Activated CD4-positive, alpha-beta T cell treated with anti-CD3 and anti-CD28 coated beads for 4 hours (primary cell): ENCODE results near the gene RBM47.
"Not testable (repeated sequence)": the region's sequence is repeated elsewhere in the genome, so short reads cannot be mapped to it uniquely, and the experiment has no call there.

Experiments used
- DNase-seq, 2 donors: peaks; one replicate each; pipeline ENCODE4 v3.0.0-alpha.2; 2020

RBM47 gene

GRCh38 chr4:40435306-40435705 is 194.4 kb downstream of the RBM47 start:
- not testable (repeated sequence) for DNase-seq

GRCh38 chr4:40434126-40434687 is 195.5 kb downstream of the RBM47 start:
- no peak for DNase-seq

DNA sequence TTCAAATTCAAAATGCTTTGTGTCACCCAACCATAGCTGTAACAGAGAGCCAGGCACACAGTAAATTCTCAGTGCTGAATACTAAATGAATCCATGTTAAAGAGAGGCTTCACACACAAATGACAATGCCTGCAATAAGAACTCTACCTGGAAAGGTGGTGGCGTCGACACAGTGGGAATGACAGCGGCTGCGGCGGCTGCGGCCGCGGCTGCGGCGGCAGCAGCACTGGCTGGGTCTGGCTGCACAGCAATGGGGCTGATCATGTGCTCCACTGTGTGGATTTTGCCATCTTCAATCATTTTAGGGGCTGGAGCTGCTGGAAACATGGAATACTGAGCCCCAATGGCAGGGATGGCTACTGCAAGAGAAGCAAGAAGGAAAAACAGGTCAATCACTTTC is 197.2 kb downstream of the RBM47 start:
- DNase-seq: no peak

DNA sequence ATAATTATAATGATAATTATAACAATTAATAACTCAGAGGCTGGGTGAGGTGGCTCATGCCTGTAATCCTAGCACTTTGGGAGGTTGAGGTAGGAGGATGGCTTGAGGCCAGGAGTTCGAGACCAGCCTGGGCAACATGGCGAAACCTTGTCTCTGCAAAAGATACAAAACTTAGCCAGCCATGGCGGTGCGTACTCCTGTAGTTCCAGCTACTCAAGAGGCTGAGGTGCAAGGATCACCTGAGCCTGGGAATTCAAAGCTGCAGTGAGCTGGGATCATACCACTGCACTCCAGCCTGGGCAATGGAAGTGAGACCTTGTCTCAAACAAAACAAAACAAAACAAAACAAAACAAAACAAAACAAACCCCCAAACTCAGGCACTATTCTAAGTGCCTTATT is 201.8 kb downstream of the RBM47 start:
- DNase-seq: not testable (repeated sequence)

- DNase-seq: no peak
Observed at GRCh38 chr4:40427128-40427527, 202.5 kb downstream of the RBM47 start.

- no peak for DNase-seq
Observed at GRCh38 chr4:40425799-40426574, 203.7 kb downstream of the RBM47 start.

- DNase-seq: no peak
Observed at GRCh38 chr4:40423735-40424134, 205.9 kb downstream of the RBM47 start.

DNA sequence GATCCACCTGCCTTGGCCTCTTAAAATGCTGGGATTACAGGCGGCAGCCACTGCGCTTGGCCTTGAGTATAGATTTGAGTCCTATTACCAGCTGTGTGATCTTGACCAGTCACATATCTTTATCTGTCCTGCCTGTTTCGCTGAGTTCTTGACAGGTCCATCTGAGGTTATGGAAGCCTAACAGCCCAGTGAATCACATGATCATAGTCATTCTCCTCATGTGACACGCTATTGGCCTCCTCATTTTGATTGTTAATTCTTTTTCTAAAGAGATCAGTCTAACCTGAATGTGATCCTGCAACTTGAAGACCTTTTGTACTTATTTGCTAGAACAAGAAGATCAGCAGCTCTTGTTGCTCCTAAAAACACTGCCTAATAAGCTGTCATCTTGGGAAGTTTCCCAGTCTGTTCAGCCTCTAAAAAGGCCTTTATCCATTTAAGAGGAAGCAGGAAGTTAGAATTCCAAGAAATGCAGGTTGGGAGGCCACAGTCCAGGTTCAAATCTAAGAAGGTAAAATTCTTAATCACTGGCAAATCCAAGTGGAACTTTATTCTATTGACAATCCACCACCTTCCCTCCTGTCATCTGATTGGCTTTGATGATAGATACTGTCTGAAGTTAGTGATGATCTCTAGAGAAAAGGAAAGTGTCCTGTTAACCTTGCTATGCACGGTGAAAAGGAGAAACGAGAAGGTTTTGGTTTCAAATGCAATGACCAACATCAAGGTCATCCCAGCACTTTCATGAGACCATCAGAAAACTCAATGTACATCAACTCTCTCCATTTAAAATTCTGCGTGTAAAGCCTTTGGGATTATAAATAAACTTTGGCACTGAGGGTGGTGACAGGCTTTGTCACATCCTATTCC is 207.6 kb downstream of the RBM47 start:
- DNase-seq: no peak

- DNase-seq: no peak
Observed at GRCh38 chr4:40419231-40419912, 210.3 kb downstream of the RBM47 start.

- no peak for DNase-seq
Observed at GRCh38 chr4:40418430-40419230, 211.0 kb downstream of the RBM47 start.

- no peak for DNase-seq
Observed at GRCh38 chr4:40417941-40418340, 211.7 kb downstream of the RBM47 start.

DNA sequence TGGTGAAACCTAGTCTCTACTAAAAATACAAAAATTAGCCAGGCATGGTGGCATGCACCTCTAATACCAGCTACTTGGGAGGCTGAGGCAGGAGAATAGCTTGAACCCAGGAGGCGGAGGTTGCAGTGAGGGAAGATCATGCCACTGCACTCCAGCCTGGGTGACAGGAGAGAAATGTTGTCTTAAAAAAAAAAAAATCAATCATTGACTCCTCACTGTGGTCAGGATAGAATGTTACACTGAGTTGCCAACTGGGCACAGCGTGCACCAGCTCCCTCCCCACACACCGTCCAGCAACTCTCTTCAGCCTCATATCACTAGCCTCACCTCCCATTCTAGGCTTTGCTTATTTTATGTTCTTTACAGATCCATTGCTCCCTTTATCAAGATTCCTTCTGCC is 215.0 kb downstream of the RBM47 start:
- no peak for DNase-seq

- DNase-seq: no peak
Observed at GRCh38 chr4:40412866-40413795, 216.5 kb downstream of the RBM47 start.

- no peak for DNase-seq
Observed at GRCh38 chr4:40412388-40412787, 217.3 kb downstream of the RBM47 start.

GRCh38 chr4:40409835-40410234 is 219.8 kb downstream of the RBM47 start:
- DNase-seq: no peak

DNA sequence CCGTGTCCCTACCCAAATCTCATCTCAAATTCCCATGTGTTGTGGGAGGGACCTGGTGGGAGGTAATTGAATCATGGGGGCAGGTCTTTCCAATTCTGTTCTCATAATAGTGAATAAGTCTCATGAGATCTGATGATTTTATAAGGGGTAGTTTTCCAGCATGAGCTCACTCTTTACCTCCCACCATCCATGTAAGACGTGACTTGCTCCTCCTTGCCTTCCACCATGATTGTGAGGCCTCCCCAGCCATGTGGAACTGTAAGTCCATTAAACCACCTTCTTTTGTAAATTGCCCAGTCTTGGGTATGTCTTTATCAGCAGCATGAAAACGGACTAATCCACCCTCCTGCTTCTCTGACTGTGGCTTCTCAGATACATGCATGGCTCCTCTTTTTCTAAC is 222.2 kb downstream of the RBM47 start:
- not testable (repeated sequence) for DNase-seq

DNA sequence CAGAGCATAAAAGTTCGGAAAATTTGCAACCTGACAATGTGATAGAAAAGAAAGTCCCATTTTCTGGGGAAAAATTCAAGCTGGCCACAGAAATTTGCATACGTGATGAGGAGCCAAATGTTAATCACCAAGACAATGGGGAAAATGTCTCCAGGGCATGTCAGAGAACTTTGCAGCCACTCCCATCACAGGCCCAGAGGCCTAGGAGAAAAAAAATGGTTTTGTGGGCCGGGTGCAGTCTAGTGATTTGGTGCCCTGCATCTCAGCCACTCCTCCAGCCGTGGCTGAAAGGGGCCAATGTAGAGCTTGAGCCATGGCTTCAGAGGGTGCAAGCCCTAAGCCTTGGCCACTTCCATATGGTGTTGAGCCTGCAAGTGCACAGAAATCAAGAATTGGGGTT is 223.3 kb downstream of the RBM47 start:
- no peak for DNase-seq

- no peak for DNase-seq
Observed at GRCh38 chr4:40405193-40405592, 224.5 kb downstream of the RBM47 start.

- no peak for DNase-seq
Observed at GRCh38 chr4:40403081-40403480, 226.6 kb downstream of the RBM47 start.

DNA sequence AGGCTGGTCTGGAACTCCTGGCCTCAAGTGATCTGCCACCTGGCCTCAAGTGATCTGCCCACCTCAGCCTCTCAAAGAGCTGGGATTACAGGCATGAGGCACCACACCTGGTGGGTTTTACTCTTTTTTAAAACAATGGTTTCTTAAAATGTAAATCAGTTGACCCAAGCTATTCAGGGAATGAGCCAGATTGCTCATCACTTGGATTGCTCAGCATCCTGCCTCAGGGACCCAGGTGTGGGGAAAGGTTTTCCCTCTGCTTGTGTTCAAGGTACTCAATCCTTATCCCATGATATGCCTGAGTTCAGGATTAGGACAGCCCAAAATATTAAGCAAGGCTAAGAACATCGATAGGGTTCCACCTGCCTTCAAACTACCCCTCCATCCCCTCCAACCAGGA is 227.1 kb downstream of the RBM47 start:
- DNase-seq: no peak

DNA sequence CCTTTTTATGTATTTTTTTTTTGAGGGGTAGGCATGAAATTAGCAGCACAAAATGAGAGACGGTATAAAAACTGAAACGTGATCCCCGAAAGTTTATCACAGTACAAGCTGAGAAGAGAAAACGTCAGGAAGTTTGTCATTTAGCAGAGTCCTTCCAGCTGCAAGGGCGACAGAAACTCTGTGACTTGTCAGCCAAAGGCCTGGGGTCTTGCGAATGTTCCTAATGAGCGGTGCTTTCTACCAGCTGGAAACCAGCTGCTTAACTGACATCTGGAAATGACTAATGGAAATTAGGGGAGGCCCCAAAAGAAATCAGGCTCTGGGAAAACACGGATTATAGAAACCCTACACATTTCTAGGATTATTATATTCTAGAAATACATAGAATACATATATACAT is 228.0 kb downstream of the RBM47 start:
- no peak for DNase-seq
